ENCODE measurements around the gene ARHGEF2.

Gene ARHGEF2

DNA sequence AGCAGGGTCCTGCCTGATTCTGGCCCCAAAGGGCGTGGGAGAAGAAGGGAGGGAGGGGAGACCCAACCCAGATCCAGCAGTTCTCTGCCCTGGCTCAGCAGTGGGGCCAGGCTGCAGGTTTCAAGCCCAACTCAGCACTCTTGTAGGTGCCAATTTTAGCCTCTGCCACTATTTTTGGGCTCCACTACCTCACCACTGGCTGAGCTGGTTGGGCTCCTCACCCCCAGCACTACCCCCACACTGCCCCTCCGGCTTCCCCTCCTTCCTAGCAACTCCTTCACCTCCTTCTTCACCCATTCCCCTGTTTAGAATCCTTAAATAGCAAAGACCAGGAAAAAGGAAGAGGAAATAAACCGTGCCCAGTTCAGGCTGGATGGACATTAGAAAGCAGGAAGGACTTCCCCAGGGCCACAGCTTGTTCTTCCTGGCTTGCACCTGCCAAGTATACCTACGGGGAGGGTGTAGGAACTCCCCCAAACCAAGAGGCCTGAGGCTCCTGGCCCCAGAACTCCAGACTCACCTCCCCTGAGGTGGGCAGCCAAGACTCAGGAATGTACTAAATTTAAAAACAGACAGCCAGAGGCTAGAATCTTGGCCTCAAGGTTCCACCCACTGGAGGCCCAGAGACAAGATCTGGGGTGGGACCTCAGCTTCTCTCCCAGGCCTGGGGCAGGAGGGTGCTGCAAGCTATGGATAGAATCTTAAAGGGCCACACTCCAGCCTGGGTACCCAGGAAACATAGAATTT lies 1.4 kb upstream of the ARHGEF2 start:
- Histone ChIP-seq H3K4me3 (IDR thresholded peaks at IDR 0.05; ENCODE audit: insufficient read depth, low read depth, low read length) (peak overlapping the region; percentile 99), H3K79me2 (ENCODE audit: insufficient read depth, low read depth) (peaks cover 78% of the 10 kb centered on the region), H3K4me1 (ENCODE audit: low read depth, poor library complexity, severe bottlenecking) (peaks cover 69% of the 10 kb centered on the region), H3K27ac (peak overlapping the region; percentile 80), H2AFZ (ENCODE audit: low read depth) (peak overlapping the region; percentile 55; the same call in 1 of the 2 replicates), H3K4me2 (peak overlapping the region; percentile 95), H3K27me3 (ENCODE audit: insufficient read depth, low read depth) (no peaks in the 10 kb centered on the region), H4K20me1 (ENCODE audit: insufficient read depth) (peaks cover 12% of the 10 kb centered on the region), H3K36me3 (ENCODE audit: insufficient read depth) (no peaks in the 10 kb centered on the region), H3K9ac (peak overlapping the region; percentile 83)
- TF ChIP-seq, protein P1, sequence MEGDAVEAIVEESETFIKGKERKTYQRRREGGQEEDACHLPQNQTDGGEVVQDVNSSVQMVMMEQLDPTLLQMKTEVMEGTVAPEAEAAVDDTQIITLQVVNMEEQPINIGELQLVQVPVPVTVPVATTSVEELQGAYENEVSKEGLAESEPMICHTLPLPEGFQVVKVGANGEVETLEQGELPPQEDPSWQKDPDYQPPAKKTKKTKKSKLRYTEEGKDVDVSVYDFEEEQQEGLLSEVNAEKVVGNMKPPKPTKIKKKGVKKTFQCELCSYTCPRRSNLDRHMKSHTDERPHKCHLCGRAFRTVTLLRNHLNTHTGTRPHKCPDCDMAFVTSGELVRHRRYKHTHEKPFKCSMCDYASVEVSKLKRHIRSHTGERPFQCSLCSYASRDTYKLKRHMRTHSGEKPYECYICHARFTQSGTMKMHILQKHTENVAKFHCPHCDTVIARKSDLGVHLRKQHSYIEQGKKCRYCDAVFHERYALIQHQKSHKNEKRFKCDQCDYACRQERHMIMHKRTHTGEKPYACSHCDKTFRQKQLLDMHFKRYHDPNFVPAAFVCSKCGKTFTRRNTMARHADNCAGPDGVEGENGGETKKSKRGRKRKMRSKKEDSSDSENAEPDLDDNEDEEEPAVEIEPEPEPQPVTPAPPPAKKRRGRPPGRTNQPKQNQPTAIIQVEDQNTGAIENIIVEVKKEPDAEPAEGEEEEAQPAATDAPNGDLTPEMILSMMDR (conservative IDR thresholded peaks at IDR 0.05; ENCODE audit: low read depth, low read length) = peak; percentile 9; the same call in 1 of the 2 replicates

DNA sequence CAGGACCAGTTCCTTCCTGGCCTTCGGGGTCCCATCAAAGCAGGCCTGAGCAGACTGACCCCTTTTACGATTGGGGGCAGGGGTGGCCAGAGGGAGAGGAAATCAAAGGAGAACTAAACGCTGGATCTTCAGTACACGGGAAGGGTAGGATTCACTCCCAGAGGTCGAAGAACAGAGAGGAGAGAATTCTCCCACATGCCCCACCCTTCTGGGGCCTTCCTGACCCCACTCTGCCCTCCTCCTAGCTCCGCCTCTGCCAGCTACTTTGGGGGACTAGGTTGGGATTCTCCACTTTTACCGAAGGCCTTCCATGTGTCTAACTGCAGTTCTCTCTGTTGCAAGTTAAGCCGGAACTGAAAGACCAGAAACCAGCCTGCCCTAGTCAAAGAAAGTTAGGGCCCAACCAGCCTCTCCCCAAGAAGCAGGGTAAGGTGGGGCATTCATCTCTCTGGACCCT lies 654 bp upstream of the ARHGEF2 start:
- H3K27me3 ChIP-seq (ENCODE audit: insufficient read depth, low read depth) = no peaks in the 10 kb centered on the region
- peak overlapping the region; percentile 83 for H3K9ac ChIP-seq
- peaks cover 69% of the 10 kb centered on the region for H3K4me1 ChIP-seq (ENCODE audit: low read depth, poor library complexity, severe bottlenecking)
- peak overlapping the region; percentile 80 for H3K27ac ChIP-seq
- peak overlapping the region; percentile 99 for H3K4me3 ChIP-seq (IDR thresholded peaks at IDR 0.05; ENCODE audit: insufficient read depth, low read depth, low read length)
- H3K79me2 ChIP-seq (ENCODE audit: insufficient read depth, low read depth) = peaks cover 85% of the 10 kb centered on the region
- H3K36me3 ChIP-seq (ENCODE audit: insufficient read depth) = peaks cover 3% of the 10 kb centered on the region; the same call in 1 of the 2 replicates
- peaks cover 20% of the 10 kb centered on the region for H4K20me1 ChIP-seq (ENCODE audit: insufficient read depth)
- H3K4me2 ChIP-seq = peak overlapping the region; percentile 95
- H2AFZ ChIP-seq (ENCODE audit: low read depth) = peak overlapping the region; percentile 55
- TF ChIP-seq, protein P1 (conservative IDR thresholded peaks at IDR 0.05; ENCODE audit: low read depth, low read length) = peak; percentile 12; the same call in 1 of the 2 replicates

DNA sequence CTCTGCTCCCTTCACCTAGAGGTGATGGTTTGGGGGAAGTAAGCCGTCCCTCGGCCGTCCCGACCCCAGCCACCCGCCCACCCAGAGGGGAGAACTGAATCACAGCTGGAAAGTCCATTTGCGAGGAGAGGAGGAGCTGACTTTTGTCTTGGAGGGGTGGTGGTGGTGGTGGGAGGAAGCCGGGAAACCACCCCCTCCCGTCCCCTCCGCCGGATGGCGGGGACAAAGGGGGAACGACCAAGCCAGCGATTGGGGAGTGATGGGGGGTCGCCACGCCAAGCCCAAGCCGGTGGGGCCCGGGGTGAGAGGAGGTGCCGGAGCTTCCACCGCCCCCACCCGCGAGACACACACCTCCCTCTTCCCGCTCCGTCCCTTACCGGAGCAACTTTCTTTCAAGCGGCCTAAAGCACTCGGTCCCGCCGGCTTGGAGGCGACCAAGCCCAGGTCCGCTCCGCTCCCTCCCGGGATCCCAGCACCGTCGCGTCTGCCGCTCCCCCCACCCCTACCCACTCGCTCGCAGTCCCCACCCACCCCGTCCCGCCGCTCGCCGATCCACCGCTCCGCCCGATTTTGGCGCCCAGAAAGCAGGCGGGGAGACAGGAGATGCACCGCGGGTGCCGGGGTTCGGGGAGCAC lies 540 bp downstream of the ARHGEF2 start:
- H4K20me1 ChIP-seq (ENCODE audit: insufficient read depth) = peaks cover 32% of the 10 kb centered on the region
- H3K27ac ChIP-seq = peak overlapping the region; percentile 80
- H3K79me2 ChIP-seq (ENCODE audit: insufficient read depth, low read depth) = peaks cover 97% of the 10 kb centered on the region
- H3K4me1 ChIP-seq (ENCODE audit: low read depth, poor library complexity, severe bottlenecking) = peaks cover 69% of the 10 kb centered on the region
- TF ChIP-seq, protein P1 (conservative IDR thresholded peaks at IDR 0.05; ENCODE audit: low read depth, low read length) = no peak
- no peaks in the 10 kb centered on the region for H3K27me3 ChIP-seq (ENCODE audit: insufficient read depth, low read depth)
- H3K4me2 ChIP-seq = peak overlapping the region; percentile 95
- peak overlapping the region; percentile 55 for H2AFZ ChIP-seq (ENCODE audit: low read depth)
- peaks cover 7% of the 10 kb centered on the region; the same call in 1 of the 2 replicates for H3K36me3 ChIP-seq (ENCODE audit: insufficient read depth)
- H3K4me3 ChIP-seq (IDR thresholded peaks at IDR 0.05; ENCODE audit: insufficient read depth, low read depth, low read length) = peak overlapping the region; percentile 99
- H3K9ac ChIP-seq = peak overlapping the region; percentile 83

DNA sequence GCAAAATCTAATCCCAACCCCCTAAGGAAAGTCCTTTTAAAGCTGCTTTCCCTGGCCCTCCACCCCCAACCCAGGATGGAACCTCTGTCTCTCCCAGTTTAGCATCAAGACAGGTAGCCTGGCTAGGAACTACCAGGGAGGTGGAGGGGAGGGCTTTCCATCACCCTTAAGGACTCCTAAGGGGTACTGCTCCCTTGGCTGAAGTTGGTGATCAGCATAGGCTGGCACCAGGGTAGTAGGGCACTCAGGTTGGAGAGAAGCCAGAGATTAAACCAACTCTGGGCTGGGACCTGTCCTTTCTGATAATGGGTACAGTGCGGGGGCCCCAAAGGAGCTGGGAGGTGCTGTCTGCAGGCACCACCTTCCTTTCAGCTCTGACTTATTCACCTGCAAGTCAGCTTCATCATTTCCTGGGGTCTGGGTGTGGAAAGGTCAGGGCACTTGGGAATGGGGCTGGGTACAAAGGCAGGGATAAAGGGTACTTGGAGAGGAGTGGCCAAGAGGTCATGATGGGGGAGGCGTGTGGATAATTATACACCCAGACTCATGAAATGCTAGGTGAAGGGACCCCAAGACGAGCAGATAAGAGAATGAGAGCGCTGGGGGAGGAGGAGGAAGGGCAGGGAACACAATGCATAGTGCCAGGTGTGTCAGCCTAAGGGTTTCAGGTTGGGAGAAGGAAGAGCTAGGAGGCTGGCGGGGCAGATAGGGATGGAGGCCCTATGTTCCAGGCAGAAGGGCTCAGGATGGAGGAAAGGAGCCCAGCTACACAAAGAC lies 1.2 kb downstream of the ARHGEF2 start:
- no peak overlapping the region for H2AFZ ChIP-seq (ENCODE audit: low read depth)

More for the DNA sequence above, 1.2 kb downstream of the ARHGEF2 start:
- Histone ChIP-seq H3K79me2 (ENCODE audit: insufficient read depth, low read depth) (peaks cover 100% of the 10 kb centered on the region), H3K9ac (peak overlapping the region; percentile 83), H4K20me1 (ENCODE audit: insufficient read depth) (peaks cover 39% of the 10 kb centered on the region), H3K27ac (peak overlapping the region; percentile 80), H3K4me3 (IDR thresholded peaks at IDR 0.05; ENCODE audit: insufficient read depth, low read depth, low read length) (peak overlapping the region; percentile 99), H3K4me1 (ENCODE audit: low read depth, poor library complexity, severe bottlenecking) (peaks cover 69% of the 10 kb centered on the region), H3K4me2 (peak overlapping the region; percentile 95), H3K27me3 (ENCODE audit: insufficient read depth, low read depth) (no peaks in the 10 kb centered on the region), H3K36me3 (ENCODE audit: insufficient read depth) (peaks cover 7% of the 10 kb centered on the region; the same call in 1 of the 2 replicates)
- TF ChIP-seq, protein P1 (conservative IDR thresholded peaks at IDR 0.05; ENCODE audit: low read depth, low read length) = no peak

Measured in KMS-11 (cell line).